Measurements from ENCODE around the gene TRAF3. TPM values are rescaled to one million over a fixed set of nuclear protein-coding genes. Genes with fewer than 3 reads are reported as not detected.
"Not testable (repeated sequence)": the region's sequence is repeated elsewhere in the genome, so short reads cannot be mapped to it uniquely, and the experiment has no call there.

The TRAF3 gene
- polyA plus RNA-seq, 4 donors = 14.6 to 16.8 (median 15.8) TPM

DNA sequence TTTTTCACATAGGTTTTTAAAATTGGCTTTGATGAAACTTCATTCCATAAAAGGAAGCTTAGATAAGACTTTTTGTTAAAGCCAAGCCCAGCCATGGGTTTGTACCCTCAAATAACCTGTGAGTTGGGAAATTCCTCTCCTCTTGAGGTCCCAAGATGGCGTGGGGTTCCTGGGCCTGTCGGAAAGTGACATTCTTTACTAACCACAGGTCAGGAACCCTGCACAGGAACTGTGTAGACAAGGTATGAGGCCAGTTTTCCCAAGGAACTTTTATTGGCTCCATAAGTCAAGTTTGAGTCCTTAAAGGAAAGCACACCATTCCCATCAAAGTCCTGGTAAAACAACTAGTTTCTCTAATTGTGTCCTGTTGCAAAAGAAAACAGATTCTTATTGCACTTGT, 80.2 kb downstream of the TRAF3 start:
- no peak for DNase-seq (ENCODE audit: low read depth in 4 of 4, low spot score in 3 of 4)

- DNase-seq (ENCODE audit: low read depth in 4 of 4, low spot score in 3 of 4) = no peak
These were observed 82.7 kb downstream of the TRAF3 start for GRCh38 chr14:102859911-102860310.

GRCh38 chr14:102862154-102862773, 85.0 kb downstream of the TRAF3 start:
- no peak for DNase-seq (ENCODE audit: low read depth in 4 of 4, low spot score in 3 of 4)

DNA sequence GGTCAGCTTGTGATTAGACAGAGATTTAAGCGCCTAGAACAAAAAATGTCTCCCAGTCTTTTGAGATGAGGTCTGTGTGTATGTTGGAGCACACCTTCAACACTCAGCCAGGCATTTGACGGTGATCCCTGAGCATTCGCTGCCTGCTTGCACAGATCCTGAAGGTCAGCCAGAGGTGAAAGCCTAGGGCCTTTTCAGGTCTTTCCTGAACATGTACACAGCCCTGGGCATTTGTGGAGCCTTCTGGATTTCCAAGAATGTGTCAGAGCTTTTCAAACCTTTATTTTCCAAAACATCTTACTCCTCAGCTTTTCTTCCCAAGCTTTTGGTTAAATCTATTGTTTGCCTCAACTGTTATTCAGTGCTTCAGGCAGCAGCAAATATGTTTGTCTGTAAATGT, 86.1 kb downstream of the TRAF3 start:
- DNase-seq (ENCODE audit: low read depth in 4 of 4, low spot score in 3 of 4) = no peak

DNA sequence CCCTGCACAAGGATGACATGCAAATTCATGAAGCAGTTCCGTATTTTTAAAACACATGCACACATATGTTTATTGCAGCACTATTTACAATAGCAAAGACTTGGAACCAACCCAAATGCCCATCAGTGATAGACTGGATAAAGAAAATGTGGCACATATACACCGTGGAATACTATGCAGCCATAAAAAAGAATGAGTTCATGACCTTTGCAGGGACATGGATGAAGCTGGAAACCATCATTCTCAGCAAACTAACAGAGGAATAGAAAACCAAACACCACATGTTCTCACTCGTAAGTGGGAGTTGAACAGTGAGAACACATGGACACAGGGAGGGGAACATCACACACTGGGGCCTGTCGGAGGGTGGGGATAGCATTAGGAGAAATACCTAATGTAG, 88.7 kb downstream of the TRAF3 start:
- not testable (repeated sequence) for DNase-seq (ENCODE audit: low read depth in 4 of 4, low spot score in 3 of 4)

- no peak for DNase-seq (ENCODE audit: low read depth in 4 of 4, low spot score in 3 of 4)
These were observed 89.9 kb downstream of the TRAF3 start for GRCh38 chr14:102866982-102867761.

- no peak for DNase-seq (ENCODE audit: low read depth in 4 of 4, low spot score in 3 of 4)
These were observed 90.8 kb downstream of the TRAF3 start for GRCh38 chr14:102867826-102868580.

- DNase-seq (ENCODE audit: low read depth in 4 of 4, low spot score in 3 of 4) = no peak
These were observed 91.8 kb downstream of the TRAF3 start for GRCh38 chr14:102868956-102869547.

DNA sequence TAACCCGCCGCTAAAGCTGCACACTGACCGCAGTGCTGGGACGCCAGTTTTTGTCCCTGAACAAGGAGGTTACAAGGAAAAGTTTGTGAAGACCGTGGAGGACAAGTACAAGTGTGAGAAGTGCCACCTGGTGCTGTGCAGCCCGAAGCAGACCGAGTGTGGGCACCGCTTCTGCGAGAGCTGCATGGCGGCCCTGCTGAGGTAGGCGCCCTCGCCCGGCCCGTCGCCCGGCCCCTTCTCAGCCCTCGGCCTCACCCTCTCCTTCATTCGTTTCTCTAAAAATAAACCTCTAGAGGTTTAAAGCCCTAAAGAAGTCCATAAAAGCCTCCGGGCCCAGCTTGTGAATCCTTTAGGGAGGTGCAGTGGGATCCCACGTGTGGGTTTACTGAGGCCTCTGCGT, 93.0 kb downstream of the TRAF3 start:
- DNase-seq (ENCODE audit: low read depth in 4 of 4, low spot score in 3 of 4) = no peak

GRCh38 chr14:102870994-102871831, 94.0 kb downstream of the TRAF3 start:
- DNase-seq (ENCODE audit: low read depth in 4 of 4, low spot score in 3 of 4) = no peak

DNA sequence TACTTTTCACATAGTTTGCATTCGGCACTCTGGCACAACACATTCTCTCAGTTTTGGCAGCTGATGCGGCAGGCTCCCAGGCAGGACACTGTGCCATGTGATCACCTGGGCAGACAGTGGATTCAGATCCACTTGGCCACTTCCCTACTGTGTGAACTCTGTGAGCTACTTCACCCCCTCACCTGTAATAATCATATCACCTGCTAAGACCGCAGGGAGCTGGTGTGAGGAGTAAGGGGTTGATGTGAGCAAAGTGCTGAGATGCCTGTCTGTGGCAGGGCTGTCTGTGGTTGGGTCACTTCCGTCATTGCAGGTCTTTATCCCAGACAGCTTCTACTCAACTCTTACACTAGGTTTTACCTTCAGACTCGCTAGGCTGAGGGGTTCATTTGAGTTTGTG, 94.8 kb downstream of the TRAF3 start:
- no peak for DNase-seq (ENCODE audit: low read depth in 4 of 4, low spot score in 3 of 4)

DNA sequence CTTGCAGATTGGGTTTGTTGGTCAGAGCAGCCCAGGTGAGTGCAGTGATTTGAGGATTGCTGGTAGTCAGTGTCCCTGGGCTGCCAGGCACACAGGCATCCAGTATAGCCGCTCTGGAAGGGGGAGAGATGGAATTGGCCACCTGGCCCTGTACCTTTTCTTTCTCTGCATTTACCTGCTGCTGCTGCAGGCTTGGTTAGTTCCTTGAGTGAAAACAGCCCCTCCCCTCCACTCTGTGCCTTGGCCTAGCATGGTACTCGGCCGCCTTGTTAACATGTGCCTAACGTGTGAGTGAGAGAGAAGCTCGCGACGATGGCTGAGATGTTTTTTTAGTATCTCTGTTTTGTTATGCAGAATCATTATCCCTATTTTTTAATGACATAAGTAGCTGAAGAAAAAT, 95.9 kb downstream of the TRAF3 start:
- no peak for DNase-seq (ENCODE audit: low read depth in 4 of 4, low spot score in 3 of 4)

- DNase-seq (ENCODE audit: low read depth in 4 of 4, low spot score in 3 of 4) = no peak
These were observed 96.4 kb downstream of the TRAF3 start for GRCh38 chr14:102873546-102874061.

DNA sequence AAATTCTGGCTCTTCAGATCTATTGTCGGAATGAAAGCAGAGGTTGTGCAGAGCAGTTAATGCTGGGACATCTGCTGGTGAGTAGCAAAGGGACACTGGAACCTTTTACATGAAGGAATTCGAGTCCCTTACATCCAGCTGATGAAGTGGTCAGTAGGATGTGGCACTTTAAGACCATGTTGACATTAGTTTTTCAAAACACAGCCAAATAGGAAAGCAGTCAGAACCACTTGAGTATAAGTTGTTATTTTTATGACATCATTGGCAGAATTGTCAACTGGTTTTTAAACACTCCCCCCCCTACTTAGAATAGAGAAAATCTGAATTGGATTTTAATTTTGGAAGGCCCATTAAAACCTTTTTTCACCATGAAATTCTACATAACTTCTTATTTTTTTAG, 98.4 kb downstream of the TRAF3 start:
- no peak for DNase-seq (ENCODE audit: low read depth in 4 of 4, low spot score in 3 of 4)

- DNase-seq (ENCODE audit: low read depth in 4 of 4, low spot score in 3 of 4) = not testable (repeated sequence)
These were observed 100.3 kb downstream of the TRAF3 start for GRCh38 chr14:102877511-102877910.

- no peak for DNase-seq (ENCODE audit: low read depth in 4 of 4, low spot score in 3 of 4)
These were observed 101.1 kb downstream of the TRAF3 start for GRCh38 chr14:102878174-102878969.

DNA sequence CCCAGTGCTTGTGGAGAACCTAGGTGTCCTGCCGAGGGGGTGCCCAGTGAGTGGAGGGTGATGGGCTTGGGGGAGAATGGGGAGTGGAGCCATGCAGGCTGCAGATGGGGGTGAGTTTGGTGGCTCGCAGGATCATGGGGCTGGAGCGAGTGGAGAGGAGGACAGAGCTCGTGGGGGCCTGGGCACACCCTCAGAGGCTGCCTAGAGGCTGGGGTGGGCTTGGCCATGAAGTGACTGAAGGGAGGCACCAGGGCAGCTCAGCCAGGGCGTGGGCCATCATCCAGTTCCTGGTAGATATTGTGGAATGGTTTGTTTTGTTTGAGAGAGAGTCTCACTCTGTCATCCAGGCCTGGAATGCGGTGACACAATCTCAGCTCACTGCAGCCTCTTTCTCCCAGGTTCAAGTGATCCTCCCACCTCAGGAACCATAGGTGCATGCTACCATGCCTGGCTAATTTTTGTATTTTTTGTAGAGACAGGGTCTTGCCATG, 101.8 kb downstream of the TRAF3 start:
- DNase-seq (ENCODE audit: low read depth in 4 of 4, low spot score in 3 of 4) = no peak

DNA sequence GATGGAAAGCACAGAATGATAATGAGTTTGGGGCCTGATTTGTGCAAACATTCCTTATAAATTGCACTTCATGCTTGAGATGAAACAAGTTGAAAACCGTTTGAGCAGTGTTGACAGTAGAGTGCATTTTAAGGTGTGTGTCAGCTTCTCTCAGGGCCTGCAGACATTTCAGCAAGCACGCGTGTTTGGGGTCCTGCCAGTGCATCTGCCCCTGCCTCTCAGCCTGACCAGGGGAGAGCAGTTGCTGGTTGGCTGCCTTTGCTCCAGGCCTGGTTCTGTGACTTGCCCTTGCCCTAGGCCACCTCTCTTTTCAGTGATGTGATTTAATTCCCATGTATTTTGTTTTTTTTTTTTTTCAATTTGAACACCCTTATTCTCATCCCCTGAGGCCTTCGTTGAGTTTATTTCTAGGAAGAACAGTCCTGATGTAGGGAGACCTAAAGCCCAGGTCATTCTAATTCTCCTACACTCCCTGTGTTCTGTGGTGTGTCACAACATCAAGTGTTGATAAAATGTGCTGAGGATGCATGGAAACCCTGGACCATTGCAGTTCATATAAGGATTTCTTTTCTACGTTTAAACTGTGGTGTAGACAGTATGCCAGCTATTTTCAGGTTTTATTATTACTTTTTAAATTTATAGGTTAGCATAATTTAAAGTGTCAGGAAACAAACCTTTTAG, 105.1 kb downstream of the TRAF3 start:
- DNase-seq (ENCODE audit: low read depth in 4 of 4, low spot score in 3 of 4) = no peak
